HEK293T (cell line): Measurements from ENCODE around the gene TFEB.

Experiments used
- BHLHE40 ChIP-seq: fragments of 450-650 bp; IDR thresholded peaks from 2 replicates; pipeline ENCODE4 v1.6.1; 2016; ENCODE audit warnings: mild to moderate bottlenecking, moderate library complexity, borderline replicate concordance
- CTBP1 ChIP-seq: fragments of 450-650 bp; IDR thresholded peaks from 2 replicates; pipeline ENCODE4 v1.6.1; 2016; ENCODE audit warnings: borderline replicate concordance
- ELF4 ChIP-seq: fragments of 450-650 bp; IDR thresholded peaks from 2 replicates; pipeline ENCODE4 v1.6.1; 2017; ENCODE audit warnings: antibody characterized with exemption
- FOXA1 ChIP-seq: fragments of 450-650 bp; IDR thresholded peaks from 2 replicates; pipeline ENCODE4 v1.6.1; 2016; ENCODE audit warnings: mild to moderate bottlenecking
- FOXK2 ChIP-seq: fragments of 450-650 bp; IDR thresholded peaks from 2 replicates; pipeline ENCODE4 v1.6.1; 2016; ENCODE audit warnings: mild to moderate bottlenecking
- FOXM1 ChIP-seq: fragments of 450-650 bp; IDR thresholded peaks from 2 replicates; pipeline ENCODE4 v1.6.1; 2017; ENCODE audit warnings: mild to moderate bottlenecking, borderline replicate concordance
- L3MBTL2 ChIP-seq: fragments of 450-650 bp; conservative IDR thresholded peaks from 2 replicates; pipeline ENCODE4 v1.6.1; 2016; ENCODE audit warnings: mild to moderate bottlenecking
- NFRKB ChIP-seq: fragments of 450-650 bp; IDR thresholded peaks from 2 replicates; pipeline ENCODE4 v1.6.1; 2016; ENCODE audit warnings: mild to moderate bottlenecking, moderate library complexity
- SUZ12 ChIP-seq: fragments of 450-650 bp; IDR thresholded peaks from 2 replicates; pipeline ENCODE4 v1.6.1; 2016; ENCODE audit warnings: mild to moderate bottlenecking
- TARDBP ChIP-seq: fragments of 450-650 bp; IDR thresholded peaks from 2 replicates; pipeline ENCODE4 v1.6.1; 2016
- ZNF384 ChIP-seq: fragments of 450-650 bp; IDR thresholded peaks from 2 replicates; pipeline ENCODE4 v1.6.1; 2016
- TF ChIP-seq, protein P1 (sequence below): fragments of 450-650 bp; IDR thresholded peaks from 2 replicates; pipeline ENCODE4 v1.6.1; 2016

GRCh38 chr6:41718828-41719227 lies 16.6 kb downstream of the TFEB start:
- TF ChIP-seq FOXK2: no peak
- no peak for TF ChIP-seq TARDBP
- no peak for TF ChIP-seq FOXM1
- TF ChIP-seq NFRKB: no peak
- TF ChIP-seq CTBP1: no peak
- no peak for TF ChIP-seq BHLHE40
- TF ChIP-seq FOXA1: no peak
- no peak for TF ChIP-seq ELF4
- TF ChIP-seq ZNF384: no peak
- TF ChIP-seq, protein P1, sequence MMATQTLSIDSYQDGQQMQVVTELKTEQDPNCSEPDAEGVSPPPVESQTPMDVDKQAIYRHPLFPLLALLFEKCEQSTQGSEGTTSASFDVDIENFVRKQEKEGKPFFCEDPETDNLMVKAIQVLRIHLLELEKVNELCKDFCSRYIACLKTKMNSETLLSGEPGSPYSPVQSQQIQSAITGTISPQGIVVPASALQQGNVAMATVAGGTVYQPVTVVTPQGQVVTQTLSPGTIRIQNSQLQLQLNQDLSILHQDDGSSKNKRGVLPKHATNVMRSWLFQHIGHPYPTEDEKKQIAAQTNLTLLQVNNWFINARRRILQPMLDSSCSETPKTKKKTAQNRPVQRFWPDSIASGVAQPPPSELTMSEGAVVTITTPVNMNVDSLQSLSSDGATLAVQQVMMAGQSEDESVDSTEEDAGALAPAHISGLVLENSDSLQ: no peak
- no peak for TF ChIP-seq SUZ12
- no peak for TF ChIP-seq L3MBTL2
